SIG-M5 (cell line): Measurements from ENCODE around the gene EP400.
"Not testable (repeated sequence)": the region's sequence is repeated elsewhere in the genome, so short reads cannot be mapped to it uniquely, and the experiment has no call there.

ENCODE experiments used
- DNase-seq: peaks from one replicate; lab custom pipeline; 2025; lab: John Stamatoyannopoulos, UW

The EP400 gene

GRCh38 chr12:132047630-132048029, 97.9 kb downstream of the EP400 start:
- DNase-seq = not testable (repeated sequence)

GRCh38 chr12:132049442-132049841, 99.7 kb downstream of the EP400 start:
- DNase-seq = no peak

GRCh38 chr12:132049876-132050275, 100.1 kb downstream of the EP400 start:
- DNase-seq = no peak

GRCh38 chr12:132051718-132052117, 102.0 kb downstream of the EP400 start:
- not testable (repeated sequence) for DNase-seq

GRCh38 chr12:132052196-132052932, 102.6 kb downstream of the EP400 start:
- DNase-seq = no peak

GRCh38 chr12:132053338-132054330, 103.9 kb downstream of the EP400 start:
- no peak for DNase-seq

GRCh38 chr12:132054983-132055382, 105.2 kb downstream of the EP400 start:
- DNase-seq = no peak

- no peak for DNase-seq
Observed at GRCh38 chr12:132055535-132056096, 105.9 kb downstream of the EP400 start.

- DNase-seq = no peak
Observed at GRCh38 chr12:132056320-132056719, 106.6 kb downstream of the EP400 start.

- DNase-seq = no peak
Observed at GRCh38 chr12:132056951-132057350, 107.2 kb downstream of the EP400 start.

- no peak for DNase-seq
Observed at GRCh38 chr12:132057691-132058090, 107.9 kb downstream of the EP400 start.

- DNase-seq = no peak
Observed at GRCh38 chr12:132061197-132061596, 111.5 kb downstream of the EP400 start.

GRCh38 chr12:132061641-132062430, 112.1 kb downstream of the EP400 start:
- DNase-seq = no peak

GRCh38 chr12:132062481-132062880, 112.7 kb downstream of the EP400 start:
- no peak for DNase-seq

GRCh38 chr12:132063491-132063890, 113.7 kb downstream of the EP400 start:
- DNase-seq = no peak

GRCh38 chr12:132064631-132065030, 114.9 kb downstream of the EP400 start:
- no peak for DNase-seq

- DNase-seq = no peak
Observed at GRCh38 chr12:132065203-132065602, 115.5 kb downstream of the EP400 start.

- DNase-seq = no peak
Observed at GRCh38 chr12:132065609-132066344, 116.0 kb downstream of the EP400 start.

- peak; percentile 50 for DNase-seq
Observed at GRCh38 chr12:132066345-132066685, 116.6 kb downstream of the EP400 start.

GRCh38 chr12:132066749-132067148, 117.0 kb downstream of the EP400 start:
- DNase-seq = no peak

GRCh38 chr12:132067182-132067581, 117.4 kb downstream of the EP400 start:
- DNase-seq = no peak
